K562 (cell line): ENCODE measurements around the gene SIGLEC11. TPM values are rescaled to one million over a fixed set of nuclear protein-coding genes. Genes with fewer than 3 reads are reported as not detected.

Experiments
- ARID4B ChIP-seq: sonication (generic); formaldehyde crosslinking; IDR thresholded peaks from 2 replicates; pipeline ENCODE4 v1.8.0; 2022; ENCODE audit warnings: mild to moderate bottlenecking, missing genetic modification reagents
- CREB5 ChIP-seq: fragments of 250-450 bp; sonication (Bioruptor Pico); IDR thresholded peaks from 2 replicates; pipeline ENCODE4 v1.5.0; 2020; ENCODE audit warnings: mild to moderate bottlenecking
- EWSR1 ChIP-seq: fragments of 450-650 bp; IDR thresholded peaks from 2 replicates; pipeline ENCODE4 v1.6.1; 2018; ENCODE audit warnings: borderline replicate concordance, mild to moderate bottlenecking, low read depth, moderate library complexity; ENCODE audit not compliant: partially characterized antibody
- HMBOX1 ChIP-seq: sonication (generic); IDR thresholded peaks from 2 replicates; pipeline ENCODE4 v1.6.1; 2016
- IRF9 ChIP-seq: fragments of 450-650 bp; IDR thresholded peaks from 2 replicates; pipeline ENCODE4 v1.6.1; 2016; ENCODE audit warnings: missing biosample characterization, missing genetic modification characterization
- KAT2B ChIP-seq: IDR thresholded peaks from one replicate; pipeline ENCODE4 v1.6.1; 2012; ENCODE audit warnings: low read depth, mild to moderate bottlenecking, control low read depth, inconsistent platforms, low read length, moderate library complexity
- MTA3 ChIP-seq: fragments of 450-650 bp; formaldehyde crosslinking; IDR thresholded peaks from 2 replicates; pipeline ENCODE4 v1.6.1; 2017; ENCODE audit warnings: mild to moderate bottlenecking, borderline replicate concordance
- NR3C1 ChIP-seq: sonication (generic); formaldehyde crosslinking; IDR thresholded peaks from 2 replicates; pipeline ENCODE4 v1.8.1; 2022; ENCODE audit warnings: missing genetic modification reagents
- NR4A1 ChIP-seq, 2 experiments: fragments of 250-450 bp in 1 of 2; fragments of 450-650 bp in 1 of 2; sonication (Bioruptor Pico) in 1 of 2; IDR thresholded peaks; 2 replicates each; pipeline versions ENCODE4 v1.4.0 to v1.6.1; 2016 to 2020; ENCODE audit warnings: mild to moderate bottlenecking in 2 of 2, missing compliant biosample characterization in 1 of 2, missing genetic modification characterization in 1 of 2, moderate library complexity in 1 of 2
- SRSF1 ChIP-seq: fragments of 200-400 bp; formaldehyde crosslinking; IDR thresholded peaks from 2 replicates; pipeline ENCODE4 v1.6.1; 2017; ENCODE audit warnings: mild to moderate bottlenecking, low read depth, low read length, moderate library complexity
- U2AF2 ChIP-seq: fragments of 200-400 bp; formaldehyde crosslinking; optimal IDR thresholded peaks from 2 replicates; pipeline ENCODE3; 2017; ENCODE audit warnings: low read depth, mild to moderate bottlenecking, low read length
- XRCC5 ChIP-seq: fragments of 200-400 bp; formaldehyde crosslinking; IDR thresholded peaks from 2 replicates; pipeline ENCODE4 v1.6.1; 2017; ENCODE audit warnings: low read depth, mild to moderate bottlenecking, low read length
- ZBTB1 ChIP-seq: sonication (generic); formaldehyde crosslinking; IDR thresholded peaks from 2 replicates; pipeline ENCODE4 v1.8.1; 2023; ENCODE audit warnings: missing genetic modification reagents, low read depth, mild to moderate bottlenecking, borderline replicate concordance
- ZBTB34 ChIP-seq: fragments of 250-450 bp; sonication (Bioruptor Pico); IDR thresholded peaks from 2 replicates; pipeline ENCODE4 v1.8.0; 2021; ENCODE audit warnings: mild to moderate bottlenecking, moderate library complexity
- ZNF24 ChIP-seq: fragments of 450-650 bp; IDR thresholded peaks from 2 replicates; pipeline ENCODE4 v1.6.1; 2016
- polyA plus RNA-seq, 8 experiments: library from polyadenylated mRNA; depleted of rRNA in 4 of 8; stranded (reverse) in 5 of 8; unstranded in 3 of 8; fragments of >200 nt; fragmentation: Nextera tagmentation in 2 of 8; fragmentation: Illumina TruSeq in 1 of 8; extraction: Ambion mirVana in 2 of 8; extraction: Trizol in 1 of 8; gene quantifications; 2 replicates each; pipeline versions ENCODE4 v1.2.1 to v1.2.3, GENCODE V29; 2011 to 2014; ENCODE audit warnings: inconsistent platforms in 1 of 8, missing spikeins in 1 of 8
- total RNA-seq, 7 experiments: library from RNA; depleted of rRNA in 6 of 7; stranded (reverse); fragments of >200 nt in 6 of 7; fragmentation: Illumina TruSeq in 2 of 7; extraction: Trizol in 2 of 7; gene quantifications; 2 replicates each; pipeline versions ENCODE4 v1.2.1 to v1.2.3, GENCODE V29; 2011 to 2021; ENCODE audit warnings: low replicate concordance in 1 of 7

Gene SIGLEC11
- total and polyA plus RNA-seq, 9 of the 15 experiments (the other 6 are each of a cell fraction or from before 2014, with no cell fraction given), result not detected

- TF ChIP-seq HMBOX1 (no peak), NR4A1 (CRISPR knock-in tag; IDR thresholded peaks at IDR 0.05) (no peak), NR4A1 (tag; IDR thresholded peaks at IDR 0.05) (peak; percentile 79), SRSF1 (no peak), ZNF24 (no peak; the same call in 1 of the 2 replicates), IRF9 (peak; percentile 94), CREB5 (no peak), ZBTB1 (CRISPR knock-in tag) (no peak), ZBTB34 (CRISPR knock-in tag) (0 out of 2 replicates have a peak, but pooled peaks have one; percentile 27), MTA3 (peak; percentile 74; the same call in 1 of the 2 replicates), ARID4B (CRISPR knock-in tag) (no peak; the same call in 1 of the 2 replicates), KAT2B (no peak), XRCC5 (no peak), EWSR1 (no peak), U2AF2 (no peak), NR3C1 (no peak)
These were observed 36.7 kb downstream of the SIGLEC11 start (continued) for GRCh38 chr19:49924004-49924880.
